H9 (cell line): ENCODE data around the gene TEAD1. TPM values are rescaled to one million over a fixed set of nuclear protein-coding genes. Genes with fewer than 3 reads are reported as not detected.

Source experiments
- DNase-seq: peaks from one replicate; pipeline ENCODE4 v3.0.0-alpha.2; 2017
- H2AFZ ChIP-seq: one replicate; pipeline ENCODE4 v1.6.1; 2013; ENCODE audit warnings: mild to moderate bottlenecking, low read length, control low read depth, moderate library complexity
- H2AK5ac ChIP-seq: 2 replicates; pipeline ENCODE4 v1.6.1; 2013; ENCODE audit warnings: low read length, control low read depth, mixed read lengths; ENCODE audit not compliant: insufficient read length
- H2BK120ac ChIP-seq: one replicate; pipeline ENCODE4 v1.6.1; 2013; ENCODE audit warnings: low read depth, mild to moderate bottlenecking, low read length, control low read depth, inconsistent platforms; ENCODE audit not compliant: poor library complexity, severe bottlenecking
- H2BK12ac ChIP-seq: 2 replicates; pipeline ENCODE4 v1.6.1; 2013; ENCODE audit warnings: low read length, control low read depth, mixed read lengths, low read depth; ENCODE audit not compliant: insufficient read length
- H2BK15ac ChIP-seq: 2 replicates; pipeline ENCODE4 v1.6.1; 2013; ENCODE audit warnings: low read depth, low read length, control low read depth
- H2BK20ac ChIP-seq: one replicate; pipeline ENCODE4 v1.6.1; 2013; ENCODE audit warnings: low read depth, mild to moderate bottlenecking, low read length, control low read depth, inconsistent platforms; ENCODE audit not compliant: poor library complexity, severe bottlenecking
- H2BK5ac ChIP-seq: 2 replicates; pipeline ENCODE4 v1.6.1; 2013; ENCODE audit warnings: low read length, control low read depth, mixed read lengths; ENCODE audit not compliant: insufficient read length
- H3K14ac ChIP-seq: 2 replicates; pipeline ENCODE4 v1.6.1; 2013; ENCODE audit warnings: low read length, control low read depth; ENCODE audit not compliant: insufficient read depth
- H3K18ac ChIP-seq: 2 replicates; pipeline ENCODE4 v1.6.1; 2013; ENCODE audit warnings: low read depth, mild to moderate bottlenecking, mixed read lengths, low read length, control low read depth; ENCODE audit not compliant: insufficient read length
- H3K23ac ChIP-seq: 2 replicates; pipeline ENCODE4 v1.6.1; 2013; ENCODE audit warnings: low read length, control low read depth, mixed read lengths, low read depth; ENCODE audit not compliant: insufficient read length
- H3K23me2 ChIP-seq: 2 replicates; pipeline ENCODE4 v1.6.1; 2013; ENCODE audit warnings: low read depth, mild to moderate bottlenecking, mixed read lengths, low read length, control low read depth; ENCODE audit not compliant: insufficient read length, poor library complexity, severe bottlenecking
- H3K27ac ChIP-seq: 2 replicates; pipeline ENCODE4 v1.5.1; 2013; ENCODE audit warnings: low read length, control low read depth, mixed read lengths, low read depth; ENCODE audit not compliant: insufficient read length
- H3K27me3 ChIP-seq: 2 replicates; pipeline ENCODE4 v1.6.1; 2013; ENCODE audit warnings: low read length, control low read depth, inconsistent platforms; ENCODE audit not compliant: insufficient read depth
- H3K4ac ChIP-seq: 2 replicates; pipeline ENCODE4 v1.6.1; 2013; ENCODE audit warnings: low read depth, mild to moderate bottlenecking, control low read depth, inconsistent platforms, low read length, moderate library complexity
- H3K4me1 ChIP-seq: 2 replicates; pipeline ENCODE4 v1.6.1; 2013; ENCODE audit warnings: low read length, control low read depth, inconsistent platforms; ENCODE audit not compliant: insufficient read depth
- H3K4me2 ChIP-seq: 2 replicates; pipeline ENCODE4 v1.6.1; 2013; ENCODE audit warnings: low read length, control low read depth, mixed read lengths; ENCODE audit not compliant: insufficient read length, insufficient read depth
- H3K56ac ChIP-seq: 2 replicates; pipeline ENCODE4 v1.6.1; 2013; ENCODE audit warnings: low read depth, mild to moderate bottlenecking, mixed read lengths, low read length, control low read depth; ENCODE audit not compliant: insufficient read length
- H3K79me1 ChIP-seq: 2 replicates; pipeline ENCODE4 v1.6.1; 2013; ENCODE audit warnings: low read depth, mild to moderate bottlenecking, moderate library complexity, low read length, control low read depth, inconsistent platforms; ENCODE audit not compliant: insufficient read depth, poor library complexity, severe bottlenecking
- H3K79me2 ChIP-seq: 2 replicates; pipeline ENCODE4 v1.6.1; 2013; ENCODE audit warnings: low read length, control low read depth, inconsistent platforms; ENCODE audit not compliant: insufficient read depth
- H3K9ac ChIP-seq: 2 replicates; pipeline ENCODE4 v1.6.1; 2013; ENCODE audit warnings: low read length, control low read depth, mixed read lengths; ENCODE audit not compliant: insufficient read length; ENCODE audit errors: extremely low read depth
- H3K9me3 ChIP-seq: one replicate; pipeline ENCODE4 v1.6.1; 2013; ENCODE audit warnings: low read depth, low read length, inconsistent platforms; ENCODE audit not compliant: control insufficient read depth
- H3T11ph ChIP-seq: one replicate; pipeline ENCODE4 v1.6.1; 2013; ENCODE audit warnings: mild to moderate bottlenecking, low read length, control low read depth, inconsistent platforms
- H4K20me1 ChIP-seq: one replicate; pipeline ENCODE4 v1.6.1; 2013; ENCODE audit not compliant: control insufficient read depth, insufficient read length, insufficient read depth
- H4K5ac ChIP-seq: 2 replicates; pipeline ENCODE4 v1.6.1; 2013; ENCODE audit warnings: low read depth, mild to moderate bottlenecking, mixed read lengths, low read length, control low read depth; ENCODE audit not compliant: insufficient read length
- H4K8ac ChIP-seq: replicated peaks from 2 replicates; pipeline ENCODE4 v1.6.1; 2013; ENCODE audit warnings: low read length, control low read depth, mixed read lengths, low read depth; ENCODE audit not compliant: insufficient read length
- H4K91ac ChIP-seq: 2 replicates; pipeline ENCODE4 v1.6.1; 2013; ENCODE audit warnings: low read depth, mild to moderate bottlenecking, moderate library complexity, mixed read lengths, low read length, control low read depth; ENCODE audit not compliant: insufficient read length
- H3K27ac Mint-ChIP-seq, 3 experiments: 2 replicates in 2 of 3; 3 replicates in 1 of 3; pipeline ENCODE4 v1.8.0; 2020 to 2021; ENCODE audit warnings: mixed read lengths in 3 of 3, mild to moderate bottlenecking in 1 of 3, moderate library complexity in 1 of 3
- H3K27me3 Mint-ChIP-seq: 2 replicates; pipeline ENCODE4 v1.8.0; 2021; ENCODE audit warnings: low read depth, mild to moderate bottlenecking, moderate library complexity, mixed read lengths
- H3K36me3 Mint-ChIP-seq, 3 experiments: 2 replicates in 2 of 3; 3 replicates in 1 of 3; pipeline ENCODE4 v1.8.0; 2020 to 2021; ENCODE audit warnings: low read depth in 3 of 3, mixed read lengths in 3 of 3; ENCODE audit not compliant: insufficient read depth in 1 of 3
- H3K4me1 Mint-ChIP-seq, 2 experiments: 2 replicates each; pipeline ENCODE4 v1.8.0; 2020; ENCODE audit warnings: mixed read lengths in 2 of 2
- H3K4me3 Mint-ChIP-seq, 2 experiments: 2 replicates in 1 of 2; 3 replicates in 1 of 2; pipeline ENCODE4 v1.8.0; 2020 to 2021; ENCODE audit warnings: mild to moderate bottlenecking in 2 of 2, mixed read lengths in 2 of 2, moderate library complexity in 1 of 2
- H3K9me3 Mint-ChIP-seq, 2 experiments: 2 replicates in 1 of 2; 3 replicates in 1 of 2; pipeline ENCODE4 v1.8.0; 2020; ENCODE audit warnings: mild to moderate bottlenecking in 2 of 2, mixed read lengths in 2 of 2, moderate library complexity in 1 of 2
- CTCF ChIP-seq: fragments of 200-600 bp; sonication (generic); conservative IDR thresholded peaks from 3 replicates; pipeline ENCODE4 v1.8.0; 2021; ENCODE audit warnings: antibody characterized with exemption, mild to moderate bottlenecking
- WGBS: extraction: QIAGEN DNeasy Blood & Tissue Kit; methylation state at CpG from one replicate; pipeline ENCODE4 v1.1.7; 2013; ENCODE audit warnings: missing lambda C conversion rate, low lambda C conversion rate, mixed read lengths; ENCODE audit not compliant: insufficient read length; ENCODE audit errors: extremely low coverage; 5-methylcytosine and 5-hydroxymethylcytosine counted together
- total RNA-seq: library from RNA; stranded (reverse); gene quantifications from 2 replicates; pipeline ENCODE4 v1.2.1, GENCODE V29; 2021

TEAD1 gene
- total RNA-seq, 1 experiment from 2014 or later: 75.1 TPM

GRCh38 chr11:12936200-12936599 lies 262.0 kb downstream of the TEAD1 start:
- Histone ChIP-seq H3K27me3 (no peaks in the 10 kb centered on the region), H4K8ac (no peak overlapping the region), H3K23me2 (no peaks in the 10 kb centered on the region), H3K4me2 (no peak overlapping the region), H2BK120ac (no peak overlapping the region), H4K91ac (no peak overlapping the region), H3K9ac (no peak overlapping the region), H2BK5ac (no peak overlapping the region), H3K79me2 (no peaks in the 10 kb centered on the region), H3K4ac (no peak overlapping the region), H3K79me1 (no peaks in the 10 kb centered on the region), H3K56ac (no peak overlapping the region), H3K18ac (no peak overlapping the region), H3K4me1 (no peaks in the 10 kb centered on the region), H2AK5ac (no peak overlapping the region), H2AFZ (no peak overlapping the region), H3K9me3 (no peaks in the 10 kb centered on the region), H2BK20ac (no peak overlapping the region), H4K20me1 (no peaks in the 10 kb centered on the region), H2BK12ac (no peak overlapping the region), H4K5ac (no peak overlapping the region), H3K23ac (no peak overlapping the region), H2BK15ac (no peak overlapping the region), H3K14ac (no peak overlapping the region), H3T11ph (no peak overlapping the region), H3K27ac (no peak overlapping the region)
- H3K4me1 Mint-ChIP-seq: peaks cover 5 to 6% of the 10 kb centered on the region in 2 experiments; a peak in 3 of 4 replicates
- no peak overlapping the region for H3K4me3 Mint-ChIP-seq
- no CpG with 5 or more reads among the region's 2 CpGs for WGBS
- peak overlapping the region; percentile 6 to 23 (median 21); a peak in 5 of 7 replicates for H3K27ac Mint-ChIP-seq
- no peak for TF ChIP-seq CTCF
- no peaks in the 10 kb centered on the region for H3K27me3 Mint-ChIP-seq
- DNase-seq: no peak
- H3K36me3 Mint-ChIP-seq: peaks cover 23 to 45% (median 43%) of the 10 kb centered on the region in 3 experiments
- no peaks in the 10 kb centered on the region; a peak in 1 of 5 replicates for H3K9me3 Mint-ChIP-seq
